Nephron (organoid): ENCODE measurements around the gene PPIF.
A peak's percentile ranks its signal among the peaks of the same experiment; 100 is the strongest.

Source experiments
- H3K27ac Mint-ChIP-seq, 3 experiments: 2 replicates each; pipeline ENCODE4 v1.8.0; 2020; ENCODE audit warnings: mixed read lengths in 3 of 3, mild to moderate bottlenecking in 2 of 3, moderate library complexity in 1 of 3
- H3K27me3 Mint-ChIP-seq: 2 replicates; pipeline ENCODE4 v1.8.0; 2021; ENCODE audit warnings: low read depth, mild to moderate bottlenecking, moderate library complexity, mixed read lengths
- H3K36me3 Mint-ChIP-seq: 2 replicates; pipeline ENCODE4 v1.8.0; 2020; ENCODE audit warnings: low read depth, mixed read lengths
- H3K4me1 Mint-ChIP-seq: 2 replicates; pipeline ENCODE4 v1.8.0; 2020; ENCODE audit warnings: mixed read lengths
- H3K4me3 Mint-ChIP-seq, 3 experiments: 2 replicates each; pipeline ENCODE4 v1.8.0; 2020; ENCODE audit warnings: mild to moderate bottlenecking in 3 of 3, mixed read lengths in 3 of 3, moderate library complexity in 2 of 3
- H3K9me3 Mint-ChIP-seq: 2 replicates; pipeline ENCODE4 v1.8.0; 2020; ENCODE audit warnings: mixed read lengths
- CTCF ChIP-seq, 3 experiments: fragments of 200-600 bp; sonication (generic); IDR thresholded peaks; one replicate each; pipeline ENCODE4 v1.5.0; 2021; ENCODE audit warnings: antibody characterized with exemption in 3 of 3; ENCODE audit not compliant: unreplicated experiment in 3 of 3

Gene PPIF

GRCh38 chr10:79378383-79378646, 31.0 kb downstream of the PPIF start:
- no peak overlapping the region for H3K4me3 Mint-ChIP-seq
- no peak overlapping the region for H3K27ac Mint-ChIP-seq
- no peaks in the 10 kb centered on the region for H3K9me3 Mint-ChIP-seq
- no peaks in the 10 kb centered on the region for H3K27me3 Mint-ChIP-seq
- no peak for TF ChIP-seq CTCF (IDR thresholded peaks at IDR 0.05; ENCODE audit: unreplicated experiment in 3 of 3)
- peaks cover 20% of the 10 kb centered on the region for H3K4me1 Mint-ChIP-seq
- H3K36me3 Mint-ChIP-seq = peaks cover 3% of the 10 kb centered on the region

DNA sequence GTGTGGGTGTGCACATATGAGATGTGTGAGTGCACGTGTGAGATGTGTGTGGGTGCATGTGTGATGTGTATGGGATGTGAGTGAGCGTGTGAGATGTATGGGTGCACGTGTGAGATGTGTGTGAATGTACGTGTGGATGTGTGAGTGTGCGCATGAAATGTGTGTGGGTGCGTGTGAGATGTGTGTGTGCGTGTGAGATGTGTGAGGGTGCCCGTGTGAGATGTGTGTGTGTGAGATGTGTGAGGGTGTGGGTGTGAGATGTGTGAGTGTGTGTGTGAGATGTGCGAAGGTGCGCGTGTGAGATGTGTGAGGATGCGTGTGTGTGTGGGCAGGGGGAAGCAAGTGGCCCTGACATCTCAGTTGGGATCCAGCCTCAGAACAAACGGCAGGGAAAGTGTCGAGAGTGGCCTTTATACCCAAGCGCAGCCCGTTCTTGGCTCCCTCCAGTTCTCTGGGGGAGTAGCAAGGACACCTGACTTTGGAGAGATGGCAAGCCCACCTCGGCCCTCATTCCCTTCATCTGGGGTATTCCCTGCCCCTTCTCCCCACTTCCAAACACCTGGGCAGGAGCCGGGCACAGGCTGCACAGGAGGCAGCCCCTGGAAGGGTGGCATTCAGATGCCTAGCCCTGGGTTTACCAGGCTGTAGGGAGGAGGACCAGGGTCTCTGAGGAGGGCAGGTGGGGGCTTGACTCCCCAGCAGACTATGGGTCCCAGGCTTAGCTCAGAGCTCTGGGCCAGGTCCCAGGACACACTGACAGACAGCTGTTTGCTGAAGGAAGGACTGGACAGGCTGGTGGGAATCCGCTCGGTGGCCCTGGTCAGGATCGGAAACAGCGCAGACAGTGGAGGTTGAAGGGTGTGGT, 31.6 kb downstream of the PPIF start:
- TF ChIP-seq CTCF (IDR thresholded peaks at IDR 0.05; ENCODE audit: unreplicated experiment in 3 of 3) = no peak
- no peaks in the 10 kb centered on the region for H3K27me3 Mint-ChIP-seq
- H3K4me1 Mint-ChIP-seq = peaks cover 20% of the 10 kb centered on the region
- H3K36me3 Mint-ChIP-seq = peaks cover 3% of the 10 kb centered on the region
- H3K9me3 Mint-ChIP-seq = no peaks in the 10 kb centered on the region
- no peak overlapping the region for H3K4me3 Mint-ChIP-seq
- peak overlapping the region in 1 of 3 experiments; percentile 53 for H3K27ac Mint-ChIP-seq

GRCh38 chr10:79379512-79380124, 32.3 kb downstream of the PPIF start:
- peaks cover 19% of the 10 kb centered on the region for H3K4me1 Mint-ChIP-seq
- H3K36me3 Mint-ChIP-seq = peaks cover 5% of the 10 kb centered on the region
- peak overlapping the region in 2 of 3 experiments; percentile 23 to 53 for H3K27ac Mint-ChIP-seq
- H3K27me3 Mint-ChIP-seq = no peaks in the 10 kb centered on the region
- TF ChIP-seq CTCF (IDR thresholded peaks at IDR 0.05; ENCODE audit: unreplicated experiment in 3 of 3) = no peak
- no peak overlapping the region for H3K4me3 Mint-ChIP-seq
- no peaks in the 10 kb centered on the region for H3K9me3 Mint-ChIP-seq

- TF ChIP-seq CTCF (IDR thresholded peaks at IDR 0.05; ENCODE audit: unreplicated experiment in 3 of 3) = no peak
- no peaks in the 10 kb centered on the region for H3K27me3 Mint-ChIP-seq
- H3K27ac Mint-ChIP-seq = peak overlapping the region in 2 of 3 experiments; percentile 23 to 53
- H3K36me3 Mint-ChIP-seq = peaks cover 6% of the 10 kb centered on the region
- H3K4me3 Mint-ChIP-seq = no peak overlapping the region
- no peaks in the 10 kb centered on the region for H3K9me3 Mint-ChIP-seq
- peaks cover 16% of the 10 kb centered on the region for H3K4me1 Mint-ChIP-seq
These were observed 33.1 kb downstream of the PPIF start for GRCh38 chr10:79380125-79380945.

DNA sequence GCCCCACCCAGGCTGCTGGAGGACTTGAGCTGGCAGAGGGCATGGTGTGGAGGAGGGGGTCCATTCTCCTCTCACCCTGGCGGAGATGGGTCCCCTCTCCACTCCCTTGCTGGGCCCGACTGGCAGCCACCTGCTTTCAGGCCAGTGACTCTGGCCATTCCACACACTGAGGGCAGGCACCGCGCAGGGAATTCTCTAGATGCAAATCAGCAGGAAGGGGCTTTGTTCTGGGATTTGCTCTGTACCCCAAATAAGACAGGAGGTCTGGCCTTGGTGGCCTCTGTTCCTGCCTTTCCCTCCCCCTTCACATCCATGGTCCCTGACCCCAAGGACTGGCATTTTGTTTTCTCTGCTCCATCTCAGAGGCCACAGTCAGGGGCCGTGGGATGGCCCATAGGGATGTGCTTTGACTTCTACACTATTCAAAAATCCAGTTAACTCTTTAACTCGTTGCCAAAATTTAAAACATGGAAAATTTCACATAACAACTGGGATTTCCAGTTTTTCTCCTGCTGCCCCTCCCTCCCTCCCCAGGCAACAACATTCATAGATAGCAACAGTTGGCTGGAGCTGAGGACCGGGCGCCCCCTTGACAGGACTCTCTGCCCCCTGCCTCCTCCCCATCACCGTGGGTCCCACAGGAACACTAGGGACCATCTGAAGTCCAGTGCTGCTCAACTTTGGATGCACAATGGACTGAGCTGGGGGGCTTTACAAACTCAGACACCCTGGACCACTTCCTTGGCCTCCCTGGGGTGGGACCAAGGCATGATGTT, 33.9 kb downstream of the PPIF start:
- H3K4me1 Mint-ChIP-seq = peaks cover 16% of the 10 kb centered on the region
- H3K36me3 Mint-ChIP-seq = peaks cover 6% of the 10 kb centered on the region
- no peak for TF ChIP-seq CTCF (IDR thresholded peaks at IDR 0.05; ENCODE audit: unreplicated experiment in 3 of 3)

More for the DNA sequence above, 33.9 kb downstream of the PPIF start:
- no peaks in the 10 kb centered on the region for H3K27me3 Mint-ChIP-seq
- peak overlapping the region in 2 of 3 experiments; percentile 94 to 97 for H3K27ac Mint-ChIP-seq
- H3K4me3 Mint-ChIP-seq = no peak overlapping the region
- no peaks in the 10 kb centered on the region for H3K9me3 Mint-ChIP-seq
